Lung (tissue), 12 donors: Measurements from ENCODE around the gene FAM234A. TPM values are rescaled to one million over a fixed set of nuclear protein-coding genes. Genes with fewer than 3 reads are reported as not detected.

Experiments
- ATAC-seq: fragments of 200-7000 bp; cut with Tn5 transposase; one replicate; pipeline ENCODE4 v1.9.1; 2020; ENCODE audit warnings: moderate number of reproducible peaks; ENCODE audit not compliant: insufficient read depth, low FRiP score
- DNase-seq, 3 donors: peaks; one replicate each; pipeline ENCODE4 v3.0.0-alpha.2; 2013 to 2017
- H3K27ac ChIP-seq, 2 donors: one replicate each; pipeline ENCODE4 v1.5.1; 2013; ENCODE audit warnings: mild to moderate bottlenecking in 2 of 2, moderate library complexity in 2 of 2, control low read depth in 1 of 2, inconsistent platforms in 1 of 2, low read depth in 1 of 2, low read length in 1 of 2
- H3K27me3 ChIP-seq, 3 donors: one replicate each; pipeline ENCODE4 v1.5.1; 2013; ENCODE audit warnings: low read length in 2 of 3; ENCODE audit not compliant: control insufficient read depth in 3 of 3, insufficient read depth in 3 of 3
- H3K36me3 ChIP-seq, 4 donors: one replicate each; pipeline ENCODE4 v1.5.1; 2013; ENCODE audit warnings: low read length in 4 of 4, mild to moderate bottlenecking in 1 of 4, moderate library complexity in 1 of 4; ENCODE audit not compliant: control insufficient read depth in 4 of 4, insufficient read depth in 4 of 4
- H3K4me1 ChIP-seq, 5 donors: one replicate each; pipeline ENCODE4 v1.5.1; 2013; ENCODE audit warnings: low read length in 5 of 5, mild to moderate bottlenecking in 2 of 5, moderate library complexity in 1 of 5; ENCODE audit not compliant: control insufficient read depth in 5 of 5, insufficient read depth in 5 of 5
- H3K4me3 ChIP-seq: one replicate; pipeline ENCODE4 v1.5.1; 2013; ENCODE audit warnings: mild to moderate bottlenecking, control low read depth, moderate library complexity
- H3K9ac ChIP-seq, 2 donors: one replicate each; pipeline ENCODE4 v1.5.1; 2013; ENCODE audit warnings: low read length in 2 of 2, control low read depth in 1 of 2; ENCODE audit not compliant: insufficient read depth in 1 of 2
- H3K9me3 ChIP-seq, 4 donors: one replicate each; pipeline ENCODE4 v1.5.1; 2013; ENCODE audit warnings: low read length in 3 of 4, mild to moderate bottlenecking in 1 of 4, moderate library complexity in 1 of 4; ENCODE audit not compliant: control insufficient read depth in 4 of 4, insufficient read depth in 3 of 4
- CTCF ChIP-seq: IDR thresholded peaks from 2 replicates; pipeline ENCODE4 v1.5.1; 2012; ENCODE audit warnings: mild to moderate bottlenecking; ENCODE audit errors: control extremely low read depth, extremely low read depth
- WGBS, 2 donors: extraction: QIAGEN DNeasy Blood & Tissue Kit; methylation state at CpG; one replicate each; pipeline ENCODE4 v1.1.7; 2013; 5-methylcytosine and 5-hydroxymethylcytosine counted together
- polyA plus RNA-seq, 2 donors: library from polyadenylated mRNA; stranded (reverse); fragments of 200-250 nt; gene quantifications; one replicate each; pipeline ENCODE4 v1.2.1, GENCODE V29; 2013
- total RNA-seq, 2 donors: library from RNA; depleted of rRNA in 1 of 2; stranded (reverse); fragments of >200 nt in 1 of 2; gene quantifications; one replicate each; pipeline ENCODE4 v1.2.1, GENCODE V29; 2014 to 2021
- donor health status: control.
- donor health status: control.
- donor health status: Bipolar disorder and iron deficiency.
- donor health status: healthy.
- donor health status: DM: yes; HTN: yes; CAD: no.

Gene FAM234A
- total and polyA plus RNA-seq, 4 donors = 41.5 to 78.5 (median 59.7) TPM

- WGBS, 2 donors = 95 to 97% methylated on average over 35 of the region's 35 CpGs
- H3K36me3 ChIP-seq = peaks cover 0 to 49% (median 13%) of the 10 kb centered on the region in 4 donors
- no peak for ATAC-seq
Observed at GRCh38 chr16:263182-263774, 28.7 kb downstream of the FAM234A start.

DNA sequence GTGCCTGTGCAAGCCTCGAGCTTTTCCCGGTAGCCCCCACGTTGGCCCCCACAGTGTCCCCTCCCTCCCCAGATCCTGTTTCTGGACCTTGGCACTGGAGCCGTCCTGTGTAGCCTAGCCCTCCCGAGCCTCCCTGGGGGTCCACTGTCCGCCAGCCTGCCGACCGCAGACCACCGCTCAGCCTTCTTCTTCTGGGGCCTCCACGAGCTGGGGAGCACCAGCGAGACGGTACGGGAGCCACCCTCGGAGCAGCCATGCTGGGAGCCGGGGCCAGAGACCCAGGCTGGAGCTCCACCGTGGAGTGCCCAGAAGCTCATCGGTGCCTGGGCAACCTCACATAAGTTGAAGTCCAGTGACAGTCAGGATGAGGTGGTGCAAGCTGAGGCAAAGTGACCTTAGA is 29.3 kb downstream of the FAM234A start:
- peaks cover 0 to 5% (median 0%) of the 10 kb centered on the region in 5 donors for H3K4me1 ChIP-seq
- no peak for TF ChIP-seq CTCF
- H3K27me3 ChIP-seq = no peaks in the 10 kb centered on the region
- H3K27ac ChIP-seq = no peak overlapping the region
- H3K9me3 ChIP-seq = no peaks in the 10 kb centered on the region
- 96% methylated on average over 17 of the region's 17 CpGs for WGBS, 2 donors
- DNase-seq (no peak), ATAC-seq (no peak)
- H3K4me3 ChIP-seq = no peak overlapping the region
- no peak overlapping the region for H3K9ac ChIP-seq
- peaks cover 0 to 49% (median 13%) of the 10 kb centered on the region in 4 donors for H3K36me3 ChIP-seq

More at GRCh38 chr16:263182-263774, 28.7 kb downstream of the FAM234A start:
- H3K4me3 ChIP-seq = no peak overlapping the region
- H3K4me1 ChIP-seq = peaks cover 0 to 4% (median 0%) of the 10 kb centered on the region in 5 donors
- H3K9ac ChIP-seq = no peak overlapping the region
- H3K27me3 ChIP-seq = no peaks in the 10 kb centered on the region
- TF ChIP-seq CTCF = no peak
- DNase-seq = no peak
- H3K27ac ChIP-seq = no peak overlapping the region
- no peaks in the 10 kb centered on the region for H3K9me3 ChIP-seq

- no peak overlapping the region for H3K9ac ChIP-seq
- H3K4me3 ChIP-seq = no peak overlapping the region
- no peaks in the 10 kb centered on the region for H3K9me3 ChIP-seq
- no peak for TF ChIP-seq CTCF
- 93 to 97% methylated on average over 23 of the region's 23 CpGs for WGBS, 2 donors
- no peaks in the 10 kb centered on the region for H3K27me3 ChIP-seq
- DNase-seq (no peak), ATAC-seq (no peak)
- peaks cover 0 to 5% (median 0%) of the 10 kb centered on the region in 5 donors for H3K4me1 ChIP-seq
- peaks cover 0 to 47% (median 13%) of the 10 kb centered on the region in 4 donors for H3K36me3 ChIP-seq
- no peak overlapping the region for H3K27ac ChIP-seq
Observed at GRCh38 chr16:264440-264951, 29.9 kb downstream of the FAM234A start.
